GM23248 (cell line): Measurements from ENCODE around the gene CTNNA3. TPM values are rescaled to one million over a fixed set of nuclear protein-coding genes. Genes with fewer than 3 reads are reported as not detected.

Source experiments
- DNase-seq: peaks from one replicate; pipeline ENCODE4 v3.0.0-alpha.2; 2015
- H2AFZ ChIP-seq: fragments of 200-600 bp; sonication (generic); 2 replicates; pipeline ENCODE4 v1.6.1; 2016; ENCODE audit warnings: antibody characterized with exemption
- H3F3A ChIP-seq: fragments of 200-600 bp; sonication (generic); 2 replicates; pipeline ENCODE4 v1.6.1; 2016; ENCODE audit warnings: mild to moderate bottlenecking, antibody characterized with exemption, mixed run types; ENCODE audit not compliant: insufficient read depth
- H3K27ac ChIP-seq: fragments of 200-600 bp; sonication (generic); 2 replicates; pipeline ENCODE4 v1.5.1; 2016; ENCODE audit warnings: mild to moderate bottlenecking
- H3K27me3 ChIP-seq: fragments of 200-600 bp; sonication (generic); replicated peaks from 2 replicates; pipeline ENCODE4 v1.6.1; 2016; ENCODE audit warnings: mild to moderate bottlenecking; ENCODE audit not compliant: insufficient read depth
- H3K36me3 ChIP-seq: fragments of 200-600 bp; sonication (generic); 2 replicates; pipeline ENCODE4 v1.6.1; 2016; ENCODE audit warnings: low read depth, mild to moderate bottlenecking
- H3K4me1 ChIP-seq: fragments of 200-600 bp; sonication (generic); 2 replicates; pipeline ENCODE4 v1.6.1; 2016; ENCODE audit warnings: mild to moderate bottlenecking; ENCODE audit not compliant: insufficient read depth
- H3K4me2 ChIP-seq: fragments of 200-600 bp; sonication (generic); one replicate; pipeline ENCODE4 v1.6.1; 2016; ENCODE audit warnings: mild to moderate bottlenecking; ENCODE audit not compliant: unreplicated experiment
- H3K4me3 ChIP-seq: fragments of 200-600 bp; sonication (generic); 2 replicates; pipeline ENCODE4 v1.5.1; 2016; ENCODE audit warnings: mild to moderate bottlenecking
- H3K79me2 ChIP-seq: fragments of 200-600 bp; sonication (generic); 2 replicates; pipeline ENCODE4 v1.6.1; 2016; ENCODE audit warnings: mild to moderate bottlenecking; ENCODE audit not compliant: insufficient read depth
- H3K9ac ChIP-seq: fragments of 200-600 bp; sonication (generic); 2 replicates; pipeline ENCODE4 v1.6.1; 2016; ENCODE audit warnings: mild to moderate bottlenecking
- H3K9me2 ChIP-seq: fragments of 200-600 bp; sonication (generic); 2 replicates; pipeline ENCODE4 v1.6.1; 2016; ENCODE audit warnings: mixed run types, mild to moderate bottlenecking, moderate library complexity; ENCODE audit not compliant: insufficient read depth
- H3K9me3 ChIP-seq: fragments of 200-600 bp; sonication (generic); one replicate; pipeline ENCODE4 v1.6.1; 2017; ENCODE audit warnings: low read depth
- H4K20me1 ChIP-seq: fragments of 200-600 bp; sonication (generic); 2 replicates; pipeline ENCODE4 v1.6.0; 2016; ENCODE audit not compliant: insufficient read depth
- EZH2 ChIP-seq: fragments of 200-600 bp; sonication (generic); IDR thresholded peaks from 2 replicates; pipeline ENCODE4 v1.6.1; 2018; ENCODE audit warnings: antibody characterized with exemption, mild to moderate bottlenecking; ENCODE audit not compliant: insufficient read depth, poor library complexity, severe bottlenecking
- EZH2phosphoT487 ChIP-seq: fragments of 200-600 bp; sonication (generic); IDR thresholded peaks from 2 replicates; pipeline ENCODE4 v1.6.1; 2018; ENCODE audit warnings: antibody characterized with exemption, moderate library complexity, mild to moderate bottlenecking, low read depth; ENCODE audit not compliant: insufficient read depth
- WGBS, 2 experiments: methylation state at CpG; one replicate each; pipeline ENCODE4 v1.1.6; 2015 to 2017; ENCODE audit warnings: low lambda C conversion rate in 2 of 2, low coverage in 1 of 2; ENCODE audit errors: missing lambda C conversion rate in 2 of 2; 5-methylcytosine and 5-hydroxymethylcytosine counted together
- in situ Hi-C: fragments of 300-500 bp; cut with MboI; formaldehyde crosslinking; loops from 2 replicates; pipeline ENCODE4 v1.15.0; 2020
- polyA plus RNA-seq: library from polyadenylated mRNA; unstranded; fragments of >200 nt; fragmentation: Nextera tagmentation; extraction: Ambion mirVana; gene quantifications from 2 replicates; pipeline ENCODE4 v1.2.1, GENCODE V29; 2016
- total RNA-seq: library from RNA; depleted of rRNA; stranded (reverse); fragments of >200 nt; shearing (Covaris generic); gene quantifications from 2 replicates; pipeline ENCODE4 v1.2.3, GENCODE V29; 2014

The CTNNA3 gene
- total and polyA plus RNA-seq, 2 experiments from 2014 or later: not detected

DNA sequence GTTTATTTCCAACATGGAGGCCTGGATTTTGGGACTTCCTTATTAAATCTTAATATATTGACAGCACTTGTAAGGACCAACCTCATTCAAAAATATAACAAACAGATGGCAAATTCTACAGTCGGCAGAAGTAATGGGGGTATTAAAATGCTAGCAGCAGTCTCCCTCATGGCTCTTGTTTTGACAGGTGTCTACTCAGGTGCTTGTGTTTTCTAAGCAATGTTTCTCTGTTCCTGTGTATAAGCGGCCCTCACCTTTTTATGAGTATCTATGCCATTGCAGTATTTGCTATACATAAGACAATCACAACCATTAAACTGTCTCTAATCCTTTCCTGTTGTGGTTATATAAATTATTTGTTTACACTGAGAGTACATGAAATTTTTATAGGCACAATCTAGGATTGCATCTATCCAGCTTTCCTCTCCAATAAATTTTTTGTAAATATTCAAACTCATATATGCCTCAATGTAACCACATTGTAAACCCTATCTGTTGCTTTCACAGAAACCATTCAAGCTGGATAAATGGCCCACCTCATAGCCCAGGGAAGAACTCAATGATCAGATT, 835.5 kb downstream of the CTNNA3 start:
- TF ChIP-seq EZH2 (no peak), EZH2phosphoT487 (no peak)
- no peak overlapping the region for H3K4me3 ChIP-seq
- H3K9me2 ChIP-seq: no peaks in the 10 kb centered on the region
- H3F3A ChIP-seq: no peaks in the 10 kb centered on the region
- H3K27me3 ChIP-seq: no peaks in the 10 kb centered on the region
- H3K36me3 ChIP-seq: no peaks in the 10 kb centered on the region
- no peak overlapping the region for H3K9ac ChIP-seq
- H3K9me3 ChIP-seq: no peaks in the 10 kb centered on the region
- in situ Hi-C loops: no loop called here
- no peak overlapping the region for H2AFZ ChIP-seq
- no peak overlapping the region for H3K27ac ChIP-seq
- H3K4me2 ChIP-seq: no peak overlapping the region
- no peaks in the 10 kb centered on the region for H4K20me1 ChIP-seq
- no peaks in the 10 kb centered on the region for H3K79me2 ChIP-seq
- H3K4me1 ChIP-seq: no peaks in the 10 kb centered on the region
- WGBS, 2 experiments: 14 to 15% methylated on average over 2 of the region's 2 CpGs
- no peak for DNase-seq

DNA sequence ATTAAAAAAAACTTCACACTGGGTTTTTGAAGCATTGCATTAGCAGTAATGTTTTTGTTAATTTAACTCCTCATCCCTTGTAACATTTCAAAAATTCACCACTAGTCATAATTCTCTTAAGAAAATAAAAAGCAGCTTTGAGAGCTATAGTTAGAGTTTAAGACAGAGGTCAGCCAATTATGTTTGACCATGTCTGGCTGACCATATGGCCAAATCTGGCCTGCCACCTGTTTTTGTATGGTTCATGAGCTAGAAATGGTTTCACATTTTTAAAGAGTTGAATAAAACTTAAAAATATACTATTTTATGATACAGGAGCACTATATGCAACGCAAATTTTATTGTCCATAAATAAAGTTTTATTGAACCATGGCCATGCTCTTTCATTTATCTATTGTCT, 843.2 kb downstream of the CTNNA3 start:
- Histone ChIP-seq H3K9me3 (no peaks in the 10 kb centered on the region), H3K36me3 (no peaks in the 10 kb centered on the region), H2AFZ (no peak overlapping the region), H3K79me2 (no peaks in the 10 kb centered on the region), H3K4me2 (no peak overlapping the region), H3K27me3 (no peaks in the 10 kb centered on the region), H3K4me3 (no peak overlapping the region), H3K27ac (no peak overlapping the region), H3K9ac (no peak overlapping the region), H3K9me2 (no peaks in the 10 kb centered on the region), H3K4me1 (no peaks in the 10 kb centered on the region), H4K20me1 (no peaks in the 10 kb centered on the region), H3F3A (no peaks in the 10 kb centered on the region)
- no peak for DNase-seq
- in situ Hi-C loops: no loop called here
- no peak for TF ChIP-seq EZH2phosphoT487
- TF ChIP-seq EZH2: no peak
- WGBS, 2 experiments: 3 to 23% methylated on average over 1 of the region's 1 CpG

DNA sequence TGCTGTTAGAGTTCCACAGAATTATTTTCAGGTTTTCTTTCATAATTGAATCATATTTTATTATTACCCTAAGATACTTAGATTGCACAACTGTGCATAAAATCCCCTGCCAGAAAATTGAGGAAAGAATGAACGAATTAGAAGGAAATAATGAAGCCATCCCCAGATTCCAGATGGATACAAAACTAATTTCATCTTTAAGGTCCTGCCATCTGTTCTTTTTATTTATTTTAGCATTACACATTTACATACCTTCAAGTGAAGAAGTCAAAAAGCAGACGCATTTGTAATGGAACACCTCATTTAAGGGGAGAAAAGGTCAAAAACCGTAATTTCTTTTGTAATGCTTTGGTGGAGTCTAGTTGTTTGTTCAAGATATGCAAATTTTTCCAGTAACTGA, 847.1 kb downstream of the CTNNA3 start:
- no peaks in the 10 kb centered on the region for H4K20me1 ChIP-seq
- in situ Hi-C loops: no loop called here
- TF ChIP-seq EZH2 (no peak), EZH2phosphoT487 (no peak)

DNA sequence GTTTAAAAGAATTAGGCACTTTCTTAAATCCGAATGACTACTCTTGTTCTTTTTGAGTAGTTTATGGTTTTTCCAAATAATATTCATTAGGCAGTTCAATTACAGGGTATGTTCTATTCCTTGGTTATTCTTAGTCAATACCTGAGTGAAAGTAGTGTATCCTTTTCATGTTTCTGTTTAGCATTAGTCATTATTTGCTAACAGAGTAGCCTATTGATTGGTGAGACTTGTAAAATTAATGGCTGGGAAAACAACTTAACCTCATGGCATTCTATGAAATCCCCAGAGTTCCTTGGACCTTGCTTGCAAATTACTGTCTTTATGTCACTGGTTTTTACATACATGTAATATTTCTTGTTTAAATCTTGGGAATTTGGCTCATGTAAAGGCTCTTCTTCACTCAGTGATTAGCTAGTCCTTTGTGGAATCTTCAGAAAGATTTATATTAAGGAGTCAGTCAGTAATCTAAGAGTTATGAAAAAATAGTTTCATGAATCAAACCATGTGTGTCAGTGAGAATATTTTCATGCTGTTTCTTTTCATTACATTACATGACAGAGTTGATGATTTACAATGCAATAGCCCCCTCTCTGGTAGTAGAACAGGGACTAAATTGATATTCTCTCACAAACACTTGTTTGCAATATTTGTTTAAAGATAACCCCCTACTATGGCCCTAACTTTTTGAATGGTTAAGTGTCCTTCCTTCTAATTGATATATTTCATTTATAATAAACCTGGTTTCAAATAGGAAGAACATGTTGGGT, 851.6 kb downstream of the CTNNA3 start:
- TF ChIP-seq EZH2phosphoT487: no peak
- no peak for TF ChIP-seq EZH2
- no peak overlapping the region for H2AFZ ChIP-seq
- H3K4me2 ChIP-seq: no peak overlapping the region
- H3K4me3 ChIP-seq: no peak overlapping the region
- no peaks in the 10 kb centered on the region for H3K36me3 ChIP-seq
- no peaks in the 10 kb centered on the region for H3K9me3 ChIP-seq
- H3K4me1 ChIP-seq: no peaks in the 10 kb centered on the region
- H3K79me2 ChIP-seq: no peaks in the 10 kb centered on the region
- no peak overlapping the region for H3K27ac ChIP-seq
- H3K9ac ChIP-seq: no peak overlapping the region
- no peaks in the 10 kb centered on the region for H3F3A ChIP-seq
- in situ Hi-C loops: no loop called here
- no peak for DNase-seq
- H4K20me1 ChIP-seq: no peaks in the 10 kb centered on the region
- WGBS, 2 experiments: 36 to 38% methylated on average over 1 of the region's 1 CpG
- no peaks in the 10 kb centered on the region for H3K27me3 ChIP-seq
- H3K9me2 ChIP-seq: no peaks in the 10 kb centered on the region

More for the DNA sequence above, 847.1 kb downstream of the CTNNA3 start:
- H3K27me3 ChIP-seq: no peaks in the 10 kb centered on the region
- WGBS, 2 experiments: 0 to 2% methylated on average over 3 of the region's 3 CpGs
- H3K27ac ChIP-seq: no peak overlapping the region
- H3K9ac ChIP-seq: no peak overlapping the region
- H3K4me3 ChIP-seq: no peak overlapping the region
- H3F3A ChIP-seq: no peaks in the 10 kb centered on the region
- no peaks in the 10 kb centered on the region for H3K4me1 ChIP-seq
- H3K9me3 ChIP-seq: no peaks in the 10 kb centered on the region
- H3K4me2 ChIP-seq: no peak overlapping the region
- no peaks in the 10 kb centered on the region for H3K9me2 ChIP-seq
- no peak overlapping the region for H2AFZ ChIP-seq
- no peaks in the 10 kb centered on the region for H3K79me2 ChIP-seq
- no peak for DNase-seq
- H3K36me3 ChIP-seq: no peaks in the 10 kb centered on the region
